NCI-H1930 (cell line): ENCODE data around the gene CDH13.
A peak's percentile ranks its signal among the peaks of the same experiment; 100 is the strongest.

Experiments used
- DNase-seq, 2 experiments: peaks; one replicate each; lab custom pipeline; 2025; lab: John Stamatoyannopoulos, UW

CDH13 gene

GRCh38 chr16:83248735-83249463 is 622.1 kb downstream of the CDH13 start:
- DNase-seq, result no peak

- no peak for DNase-seq
Observed at GRCh38 chr16:83253521-83253920, 626.8 kb downstream of the CDH13 start.

DNA sequence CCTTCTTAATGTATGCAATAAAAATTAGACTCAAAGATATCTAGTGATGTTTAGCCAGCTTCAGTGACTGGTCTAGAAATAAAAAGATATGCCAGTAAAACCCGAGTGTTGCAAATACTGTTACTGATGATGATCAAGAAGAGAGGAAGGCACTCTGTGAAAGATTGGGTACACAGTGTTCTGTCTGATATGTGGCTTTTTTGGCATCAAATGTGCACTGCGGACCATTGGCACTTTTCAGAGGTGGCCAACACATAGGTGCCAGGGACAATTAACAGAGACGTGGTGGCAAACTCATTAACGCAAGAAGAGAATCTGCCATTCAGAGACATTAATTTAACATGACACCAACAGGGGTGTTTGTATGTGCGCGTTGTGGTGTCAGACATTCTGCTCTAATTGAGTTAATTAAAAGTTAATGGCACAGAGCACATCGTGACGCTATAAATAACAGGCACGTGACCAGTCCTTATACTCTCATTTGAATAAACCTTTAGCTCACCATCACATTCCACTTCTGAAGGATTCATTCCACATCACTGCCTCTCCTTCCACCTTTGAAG is 631.7 kb downstream of the CDH13 start:
- no peak for DNase-seq

GRCh38 chr16:83266848-83267553 is 640.2 kb downstream of the CDH13 start:
- no peak for DNase-seq

DNA sequence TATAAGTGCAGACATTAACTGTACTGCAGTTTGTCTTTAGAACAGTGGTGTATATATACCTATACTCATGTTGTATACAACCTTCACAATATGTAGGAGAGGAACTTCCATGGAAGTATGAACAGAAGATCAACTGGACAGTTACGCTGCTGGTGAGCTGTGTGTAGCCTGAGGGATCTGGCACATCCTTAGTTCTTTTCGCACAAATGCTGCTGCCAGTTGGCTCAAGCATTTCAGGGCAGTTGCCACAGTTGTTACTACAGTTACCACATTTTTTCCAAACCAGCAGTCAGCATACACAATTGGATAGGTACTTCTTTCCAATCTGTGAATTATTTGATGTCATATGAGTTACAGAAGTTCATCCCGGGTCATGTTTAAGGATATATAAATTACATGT is 641.4 kb downstream of the CDH13 start:
- no peak for DNase-seq

DNA sequence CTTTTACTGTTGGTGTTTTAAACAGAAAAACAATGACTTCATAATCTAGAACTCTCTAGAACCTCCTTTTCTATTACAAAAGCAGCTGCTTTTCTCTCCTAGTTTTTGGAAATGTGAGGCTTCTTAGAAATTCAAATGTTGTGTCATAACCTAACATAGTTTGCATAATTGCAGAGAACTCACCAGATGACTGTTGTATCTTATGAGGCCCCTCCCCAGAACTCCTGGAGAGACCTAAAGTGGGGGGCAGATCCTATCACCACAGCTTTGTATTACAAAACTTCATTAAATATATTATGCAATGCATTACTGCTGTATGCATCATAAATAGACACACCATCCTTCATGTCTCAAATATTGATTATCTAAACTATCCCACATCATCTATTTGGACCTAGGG is 642.3 kb downstream of the CDH13 start:
- DNase-seq, result no peak

GRCh38 chr16:83269541-83269940 is 642.8 kb downstream of the CDH13 start:
- DNase-seq, result no peak

DNA sequence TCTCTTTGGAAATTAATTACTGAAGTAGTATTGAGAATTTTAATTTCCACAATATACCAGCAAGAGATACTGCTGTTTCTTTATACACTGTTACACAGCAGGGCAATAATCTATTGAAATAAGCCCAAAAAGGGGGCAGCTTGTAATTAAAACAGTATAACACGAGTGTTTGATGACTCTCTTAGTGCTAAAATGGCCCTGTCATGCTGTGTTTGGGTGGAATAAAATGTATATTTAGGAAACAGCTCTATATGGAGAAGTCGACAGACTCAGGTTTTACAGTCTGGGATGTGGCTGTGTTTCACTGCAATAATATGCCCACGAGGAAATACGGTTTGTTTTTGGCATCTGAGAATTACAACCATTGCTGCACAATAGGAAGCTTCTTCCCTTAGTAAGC is 643.3 kb downstream of the CDH13 start:
- no peak for DNase-seq

DNA sequence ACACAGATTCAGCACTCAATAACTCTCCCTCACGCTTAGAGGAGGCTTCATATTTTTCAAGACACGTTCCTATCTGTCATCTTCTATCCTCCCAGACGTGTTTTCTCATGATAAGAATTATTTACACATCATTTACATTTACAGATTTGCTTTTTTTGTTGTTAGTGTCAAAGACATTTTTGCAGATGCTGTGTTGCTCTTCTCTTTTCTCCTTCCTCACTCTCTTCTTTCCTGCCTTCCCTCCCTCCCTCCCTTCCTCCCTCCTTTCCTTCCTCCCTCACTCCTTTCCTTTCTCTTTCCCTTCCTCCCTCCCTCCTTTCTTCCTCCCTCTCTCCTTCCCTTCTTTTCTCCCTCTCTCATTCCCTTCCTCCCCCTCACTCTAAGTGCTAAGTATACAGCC is 643.9 kb downstream of the CDH13 start:
- no peak for DNase-seq

DNA sequence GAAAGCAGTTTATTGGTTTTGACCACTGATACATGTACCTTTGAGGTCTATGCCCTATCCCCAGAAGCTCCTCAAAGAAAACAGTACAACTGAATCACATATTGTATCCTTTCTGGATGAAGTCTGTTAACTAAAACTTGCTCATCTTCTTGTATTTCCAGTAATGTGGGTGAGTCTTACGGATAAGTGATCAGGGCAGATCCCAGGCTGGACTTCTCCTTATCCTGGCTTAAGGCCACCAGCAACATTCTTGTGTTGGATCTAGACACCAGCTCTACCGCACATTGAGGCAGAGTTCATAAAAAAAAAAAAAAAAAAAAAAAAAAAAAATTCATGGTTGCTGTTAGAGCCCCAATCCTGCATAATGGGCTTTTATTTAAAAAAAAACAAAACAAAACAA is 644.4 kb downstream of the CDH13 start:
- DNase-seq, result no peak

GRCh38 chr16:83271970-83272575 is 645.3 kb downstream of the CDH13 start:
- DNase-seq, result no peak

DNA sequence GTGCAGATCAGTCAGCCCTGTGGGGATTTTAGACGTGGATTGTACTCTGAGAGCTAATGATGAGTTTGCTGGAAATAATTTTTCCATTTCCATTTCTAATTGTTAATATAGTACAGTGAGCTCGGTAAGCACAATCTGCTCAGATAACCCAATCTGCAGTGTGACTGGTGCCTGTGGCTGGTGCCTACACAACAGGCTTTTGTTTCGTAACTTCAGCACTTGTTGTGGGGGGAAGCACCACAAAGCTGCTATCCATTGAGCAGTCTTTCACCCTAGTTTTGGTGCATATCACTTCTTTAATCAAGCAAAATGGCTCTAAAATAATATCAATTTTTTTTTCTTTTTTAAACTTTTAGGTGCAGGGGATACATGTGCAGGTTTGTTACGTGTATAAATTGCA is 646.1 kb downstream of the CDH13 start:
- no peak for DNase-seq

GRCh38 chr16:83273504-83274173 is 646.9 kb downstream of the CDH13 start:
- no peak for DNase-seq

DNA sequence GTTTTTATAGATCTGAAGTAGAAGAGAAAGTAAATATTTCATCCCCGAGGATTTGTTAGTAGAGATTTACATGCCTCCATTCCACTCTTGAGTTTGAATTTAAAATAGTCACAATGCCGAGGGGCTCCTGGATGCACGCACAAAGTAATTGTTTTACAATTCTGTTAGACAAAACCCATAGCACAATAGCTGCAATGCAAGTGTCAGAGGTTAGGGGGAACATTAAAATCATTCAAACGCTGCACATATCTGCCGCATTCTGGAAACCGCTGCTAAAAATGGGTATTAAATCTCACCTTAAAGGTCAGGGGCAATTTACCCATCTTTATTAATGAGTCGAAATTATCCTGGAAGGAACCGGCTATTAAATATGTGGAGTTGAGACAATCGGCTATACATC is 652.5 kb downstream of the CDH13 start:
- no peak for DNase-seq

DNA sequence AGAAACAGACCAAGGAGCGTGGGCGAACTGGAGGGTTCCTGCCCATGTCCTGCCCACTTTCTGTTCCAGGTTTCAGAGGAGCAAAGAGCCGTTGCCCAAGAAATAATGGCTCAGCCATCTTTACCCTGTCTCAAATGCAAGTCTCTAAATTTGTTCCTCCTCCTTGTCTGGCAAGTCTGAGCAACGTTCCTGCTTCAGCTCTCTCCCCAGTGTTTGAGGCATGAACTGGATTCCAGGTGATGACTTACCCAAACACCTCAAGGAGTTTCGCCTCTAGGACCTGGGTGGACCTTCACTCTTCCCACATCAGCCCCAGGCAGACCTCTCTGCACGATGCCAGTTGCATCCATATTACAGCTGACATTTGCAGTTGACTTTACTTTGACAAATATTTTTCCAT is 659.2 kb downstream of the CDH13 start:
- DNase-seq, result no peak

DNA sequence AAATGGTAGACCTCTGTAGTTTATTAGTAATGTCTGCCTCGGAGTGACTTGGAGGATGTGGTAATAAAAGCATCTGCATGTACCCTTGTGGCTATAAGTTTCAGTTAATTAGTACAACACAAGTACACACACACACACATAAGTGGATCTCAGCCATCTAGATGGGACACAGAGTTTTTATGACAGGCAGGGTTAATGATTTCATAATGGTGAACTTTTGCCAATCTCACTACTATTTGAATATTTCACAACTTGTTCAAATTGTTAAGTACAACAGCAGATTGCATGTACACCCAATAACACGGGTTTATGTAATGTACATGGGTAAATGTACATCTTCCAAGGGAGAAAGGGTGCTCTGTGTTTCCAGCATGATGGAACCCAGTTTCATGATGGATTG is 669.7 kb downstream of the CDH13 start:
- no peak for DNase-seq

DNA sequence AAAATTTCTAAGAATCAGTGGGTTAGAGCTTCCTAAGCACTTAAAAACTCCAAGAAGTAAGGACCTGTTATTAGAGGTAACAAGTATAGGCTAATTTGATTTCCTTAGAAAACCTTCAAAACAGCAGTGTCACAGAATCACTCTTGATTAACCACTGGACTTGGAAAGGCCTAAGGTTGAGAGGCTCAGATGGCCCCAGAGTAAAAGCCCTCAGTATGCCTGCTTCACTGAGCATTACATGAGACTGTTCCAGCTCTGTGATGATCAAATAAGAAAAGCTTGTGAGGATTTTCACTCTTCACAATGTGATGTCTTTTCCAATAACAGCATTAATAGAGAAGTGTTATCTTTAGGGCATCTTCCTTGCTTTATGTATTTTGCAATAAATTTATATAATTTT is 671.8 kb downstream of the CDH13 start:
- no peak for DNase-seq

- peak in 1 of 2 experiments; percentile 1 for DNase-seq
Observed at GRCh38 chr16:83300326-83300725, 673.6 kb downstream of the CDH13 start.

DNA sequence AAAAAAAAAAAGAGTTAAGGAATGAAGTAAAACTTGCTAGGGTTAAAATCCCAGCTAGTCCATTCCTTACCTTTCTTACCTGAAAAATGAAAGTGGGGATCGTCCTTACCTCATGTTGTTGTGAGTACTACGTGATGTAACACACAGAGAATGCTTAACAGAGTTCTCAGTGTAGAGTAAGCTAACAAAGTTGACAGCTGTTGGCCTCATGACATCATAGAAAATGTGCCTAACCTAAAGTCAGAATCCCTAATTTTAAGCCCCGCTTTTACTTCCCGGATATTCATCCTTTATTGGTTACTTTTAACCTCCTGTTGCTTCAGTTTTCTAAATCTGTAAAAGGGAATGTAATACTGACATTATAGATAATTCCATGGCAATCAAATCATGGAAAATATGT is 675.2 kb downstream of the CDH13 start:
- DNase-seq, result no peak

GRCh38 chr16:83302853-83303252 is 676.1 kb downstream of the CDH13 start:
- no peak for DNase-seq

DNA sequence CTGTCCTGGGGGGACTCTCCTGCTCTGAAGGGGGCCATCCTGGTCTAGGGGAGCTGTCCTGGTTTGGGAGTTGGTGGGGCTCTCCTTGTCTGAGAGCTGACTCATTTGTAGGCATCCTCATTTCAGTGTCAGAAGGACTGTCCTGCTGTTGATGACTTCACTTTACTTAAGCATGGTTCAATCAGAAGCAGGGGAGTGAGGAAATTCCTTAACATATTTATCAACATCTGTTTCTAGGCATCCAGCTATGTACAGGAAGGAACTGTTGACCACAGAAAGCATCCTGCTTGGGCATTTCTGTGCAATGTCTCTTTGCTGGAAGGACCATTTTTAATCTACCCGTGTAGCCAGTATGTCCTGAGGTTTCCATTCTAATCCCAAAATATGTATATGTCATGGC is 678.3 kb downstream of the CDH13 start:
- no peak for DNase-seq

DNA sequence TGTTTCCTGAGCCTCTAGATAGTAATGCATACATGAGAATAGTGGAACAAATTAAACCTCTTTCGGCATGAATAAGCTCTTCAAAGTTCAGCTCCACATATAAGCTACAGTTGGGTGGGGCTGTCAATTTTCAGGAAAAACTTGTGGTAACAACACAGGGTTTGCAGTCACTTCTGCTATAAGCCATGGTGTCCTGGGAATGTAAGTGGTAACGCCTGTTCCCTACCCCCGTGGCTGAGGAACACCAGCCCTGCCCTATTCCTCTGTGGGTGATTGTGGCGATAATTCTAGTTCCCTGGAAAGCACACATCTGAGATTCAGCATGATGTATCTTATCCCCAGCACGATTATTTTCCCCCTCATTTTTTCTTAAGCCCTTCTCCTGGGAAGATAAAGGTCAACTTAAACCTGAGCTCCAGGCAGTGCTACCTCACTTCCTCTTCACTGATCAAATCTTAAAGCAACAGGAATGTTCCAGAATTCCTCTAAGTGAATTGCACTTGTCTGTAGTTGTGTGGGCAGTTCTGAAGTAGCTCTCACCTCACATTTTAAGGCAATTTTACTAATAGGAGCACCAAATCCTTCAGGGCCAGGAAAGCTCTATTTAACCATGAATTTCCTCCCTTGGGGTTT is 680.3 kb downstream of the CDH13 start:
- DNase-seq, result no peak
